ENCODE measurements around the gene MUC4. TPM values are rescaled to one million over a fixed set of nuclear protein-coding genes. Genes with fewer than 3 reads are reported as not detected.
A peak's percentile ranks its signal among the peaks of the same experiment; 100 is the strongest.

The MUC4 gene
- total RNA-seq, 1 experiment from 2014 or later, result 0.36 TPM

GRCh38 chr3:195709676-195710085 lies 102.0 kb downstream of the MUC4 start:
- no peaks in the 10 kb centered on the region for H3K27me3 Mint-ChIP-seq (ENCODE audit: insufficient read depth, unreplicated experiment)

DNA sequence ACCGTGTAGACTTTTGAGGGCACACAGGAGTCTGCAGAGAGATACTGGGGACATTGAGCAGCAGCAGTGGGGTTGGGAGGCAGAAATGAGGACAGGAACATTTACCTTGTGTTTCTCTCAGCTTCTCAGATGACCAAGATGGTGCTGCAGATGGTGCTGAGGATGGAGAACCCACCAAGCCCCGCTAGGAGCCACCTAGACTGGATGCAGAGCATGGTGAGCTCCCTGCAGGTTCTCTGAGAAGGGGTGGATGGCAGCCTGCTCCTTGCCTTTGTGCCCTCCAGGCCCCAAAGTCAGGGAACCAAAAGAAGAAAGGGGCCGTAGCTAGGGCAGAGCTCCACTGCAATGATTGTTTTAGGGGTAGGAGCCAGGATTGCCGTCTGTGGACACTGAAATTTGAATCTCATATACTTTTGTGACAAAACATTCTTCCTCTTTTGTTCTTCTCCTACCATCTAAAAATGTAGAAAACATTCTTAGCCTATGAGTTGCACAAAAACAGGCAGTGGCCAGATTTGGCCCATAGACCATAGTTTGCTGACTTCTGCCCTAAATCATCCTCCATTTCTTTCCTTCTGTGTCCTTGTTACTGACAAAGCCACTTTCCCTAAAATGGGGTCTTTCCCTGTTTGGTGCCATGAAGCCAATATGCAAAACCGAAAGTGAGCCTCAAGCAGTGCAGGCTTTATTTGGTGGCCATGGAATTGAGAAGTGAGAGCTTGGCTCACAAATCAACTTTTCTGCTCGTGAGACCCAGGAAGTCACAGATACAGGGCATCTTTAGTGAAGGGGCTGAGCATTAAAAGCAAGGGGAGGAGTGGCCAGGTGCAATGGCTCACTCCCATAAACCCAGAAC lies 102.9 kb downstream of the MUC4 start:
- Mint-ChIP-seq H3K27me3 (ENCODE audit: insufficient read depth, unreplicated experiment) (no peaks in the 10 kb centered on the region), H3K4me1 (ENCODE audit: low read depth, unreplicated experiment) (peaks cover 7% of the 10 kb centered on the region), H3K27ac (ENCODE audit: unreplicated experiment) (no peak overlapping the region), H3K9me3 (ENCODE audit: unreplicated experiment) (no peaks in the 10 kb centered on the region), H3K36me3 (ENCODE audit: insufficient read depth, unreplicated experiment) (no peaks in the 10 kb centered on the region), H3K4me3 (ENCODE audit: unreplicated experiment) (no peak overlapping the region)
- DNase-seq, result peak in 1 of 2 experiments; percentile 26
- H3K36me3 ChIP-seq (ENCODE audit: control insufficient read depth, insufficient read depth, low read length), result no peaks in the 10 kb centered on the region
- intact Hi-C loops (cut with micrococcal nuclease; ENCODE audit: unreplicated experiment), result no loop called here
- BruUV-seq (replicated peaks), result no TSS peak
- CTCF ChIA-PET, result no interaction called here
- H3K27me3 ChIP-seq (replicated peaks; ENCODE audit: control insufficient read depth, insufficient read depth, low read length), result no peaks in the 10 kb centered on the region
- no peaks in the 10 kb centered on the region for H3K4me1 ChIP-seq
- no peaks in the 10 kb centered on the region for H3K9me3 ChIP-seq
- POLR2A ChIA-PET, result interaction anchor here (0.5 kb wide), 1 partner anchor 8 kb away, joined by 3 read pairs; no protein-coding TSS in a partner anchor
- no peak overlapping the region for H3K4me3 ChIP-seq (ENCODE audit: low read depth, low read length)
- TF ChIP-seq CTCF (IDR thresholded peaks at IDR 0.05; ENCODE audit: insufficient read depth in 1 of 2, low read depth in 1 of 2, low read length in 1 of 2, severe bottlenecking in 1 of 2, unreplicated experiment in 1 of 2), result no peak

More at GRCh38 chr3:195709676-195710085, 102.0 kb downstream of the MUC4 start:
- no peak overlapping the region for H3K4me3 Mint-ChIP-seq (ENCODE audit: unreplicated experiment)
- intact Hi-C loops (cut with micrococcal nuclease; ENCODE audit: unreplicated experiment), result no loop called here
- no peaks in the 10 kb centered on the region for H3K9me3 Mint-ChIP-seq (ENCODE audit: unreplicated experiment)
- Histone ChIP-seq H3K36me3 (ENCODE audit: control insufficient read depth, insufficient read depth, low read length) (no peaks in the 10 kb centered on the region), H3K27me3 (replicated peaks; ENCODE audit: control insufficient read depth, insufficient read depth, low read length) (no peaks in the 10 kb centered on the region), H3K4me3 (ENCODE audit: low read depth, low read length) (no peak overlapping the region), H3K4me1 (no peaks in the 10 kb centered on the region), H3K9me3 (no peaks in the 10 kb centered on the region)
- peaks cover 7% of the 10 kb centered on the region for H3K4me1 Mint-ChIP-seq (ENCODE audit: low read depth, unreplicated experiment)
- no peaks in the 10 kb centered on the region for H3K36me3 Mint-ChIP-seq (ENCODE audit: insufficient read depth, unreplicated experiment)
- CTCF ChIA-PET, result no interaction called here
- H3K27ac Mint-ChIP-seq (ENCODE audit: unreplicated experiment), result no peak overlapping the region
- DNase-seq, result peak in 1 of 2 experiments; percentile 26
- TF ChIP-seq CTCF (IDR thresholded peaks at IDR 0.05; ENCODE audit: insufficient read depth in 1 of 2, low read depth in 1 of 2, low read length in 1 of 2, severe bottlenecking in 1 of 2, unreplicated experiment in 1 of 2), result no peak
- no TSS peak for BruUV-seq (replicated peaks)
- POLR2A ChIA-PET, result no interaction called here

- ChIA-PET POLR2A (no interaction called here), CTCF (no interaction called here)
- no peaks in the 10 kb centered on the region for H3K27me3 Mint-ChIP-seq (ENCODE audit: insufficient read depth, unreplicated experiment)
- no peak for TF ChIP-seq CTCF (IDR thresholded peaks at IDR 0.05; ENCODE audit: insufficient read depth in 1 of 2, low read depth in 1 of 2, low read length in 1 of 2, severe bottlenecking in 1 of 2, unreplicated experiment in 1 of 2)
- no peaks in the 10 kb centered on the region for H3K36me3 ChIP-seq (ENCODE audit: control insufficient read depth, insufficient read depth, low read length)
- H3K9me3 Mint-ChIP-seq (ENCODE audit: unreplicated experiment), result no peaks in the 10 kb centered on the region
- no peaks in the 10 kb centered on the region for H3K4me1 ChIP-seq
- H3K9me3 ChIP-seq, result no peaks in the 10 kb centered on the region
- peaks cover 7% of the 10 kb centered on the region for H3K4me1 Mint-ChIP-seq (ENCODE audit: low read depth, unreplicated experiment)
- H3K4me3 ChIP-seq (ENCODE audit: low read depth, low read length), result no peak overlapping the region
- DNase-seq, result peak in 1 of 2 experiments; percentile 20
- intact Hi-C loops (cut with micrococcal nuclease; ENCODE audit: unreplicated experiment), result no loop called here
- H3K27me3 ChIP-seq (replicated peaks; ENCODE audit: control insufficient read depth, insufficient read depth, low read length), result no peaks in the 10 kb centered on the region
- BruUV-seq (replicated peaks), result no TSS peak
- H3K4me3 Mint-ChIP-seq (ENCODE audit: unreplicated experiment), result no peak overlapping the region
- no peak overlapping the region for H3K27ac Mint-ChIP-seq (ENCODE audit: unreplicated experiment)
- H3K36me3 Mint-ChIP-seq (ENCODE audit: insufficient read depth, unreplicated experiment), result no peaks in the 10 kb centered on the region
These were observed 103.7 kb downstream of the MUC4 start for GRCh38 chr3:195708061-195708460.

Data from Caco-2 (cell line).